HCT116 (cell line): ENCODE measurements around the gene NFIC. TPM values are rescaled to one million over a fixed set of nuclear protein-coding genes. Genes with fewer than 3 reads are reported as not detected.

Source experiments
- ATAC-seq: fragments of 200-7000 bp; cut with Tn5 transposase; 2 replicates; pipeline ENCODE4 v1.9.1; 2020; ENCODE audit warnings: mild to moderate bottlenecking, moderate library complexity
- BruUV-seq: library from RNA; stranded (reverse); fragments of 400-500 nt; replicated peaks from 2 replicates; lab custom pipeline; 2021; lab: Mats Ljungman, UMichigan
- CTCF ChIA-PET: fragments of 300-600 bp; sonication (Branson Sonifier 250); formaldehyde crosslinking; loops from one replicate; lab custom pipeline; 2021; ENCODE audit warnings: antibody characterized with exemption; lab: Charles Lee
- POLR2A ChIA-PET: fragments of 300-600, 350-600 bp; sonication (Branson Sonifier 250); formaldehyde crosslinking; loops from one replicate; lab custom pipeline; 2021; ENCODE audit warnings: antibody characterized with exemption; lab: Charles Lee
- RAD21 ChIA-PET, 2 experiments: fragments of 300-600 bp; sonication (Branson Sonifier 250); formaldehyde crosslinking; loops; one replicate each; lab custom pipeline; 2023; ENCODE audit warnings: low total read pairs in 2 of 2; ENCODE audit not compliant: uncharacterized antibody in 2 of 2, unreplicated experiment in 2 of 2, low non-redundant PET in 1 of 2; lab: Charles Lee
- DNase-seq: peaks from one replicate; pipeline ENCODE4 v3.0.0-alpha.2; 2010; ENCODE audit warnings: low read depth, low spot score
- H2AFZ ChIP-seq: fragments of 200-600 bp; shearing (Covaris generic), sonication (generic); 2 replicates; pipeline ENCODE4 v1.6.1; 2017; ENCODE audit warnings: low read depth, mixed run types, mixed read lengths, antibody characterized with exemption, low read length; ENCODE audit not compliant: poor library complexity, severe bottlenecking
- H3K27ac ChIP-seq: 2 replicates; pipeline ENCODE4 v1.5.1; 2012; ENCODE audit warnings: low read depth, low read length
- H3K27me3 ChIP-seq: fragments of 200-600 bp; sonication (generic); 2 replicates; pipeline ENCODE4 v1.6.1; 2016; ENCODE audit warnings: mixed run types, low read length, mixed read lengths; ENCODE audit not compliant: insufficient read depth
- H3K36me3 ChIP-seq, 2 experiments: fragments of 200-500 bp in 1 of 2; fragments of 200-600 bp in 1 of 2; sonication (Bioruptor generic) in 1 of 2; sonication (generic) in 1 of 2; 2 replicates each; pipeline versions ENCODE4 v1.5.1 to v1.6.1; 2014 to 2016; ENCODE audit warnings: low read length in 2 of 2, inconsistent platforms in 1 of 2, mixed read lengths in 1 of 2, mixed run types in 1 of 2; ENCODE audit not compliant: insufficient read depth in 2 of 2, control insufficient read depth in 1 of 2
- H3K4me1 ChIP-seq, 2 experiments: fragments of 200-600 bp in 1 of 2; sonication (generic) in 1 of 2; 2 replicates each; pipeline versions ENCODE4 v1.5.1 to v1.6.1; 2012 to 2017; ENCODE audit warnings: low read length in 2 of 2, inconsistent platforms in 1 of 2, mild to moderate bottlenecking in 1 of 2, mixed read lengths in 1 of 2, mixed run types in 1 of 2, moderate library complexity in 1 of 2; ENCODE audit not compliant: insufficient read depth in 2 of 2, control insufficient read depth in 1 of 2
- H3K4me2 ChIP-seq: fragments of 200-600 bp; sonication (generic); 2 replicates; pipeline ENCODE4 v1.6.1; 2017; ENCODE audit warnings: mixed run types, low read length, mixed read lengths
- H3K4me3 ChIP-seq, 2 experiments: fragments of 200-600 bp in 1 of 2; sonication (generic) in 1 of 2; replicated peaks in 1 of 2; 2 replicates each; pipeline ENCODE4 v1.5.1; 2011 to 2016; ENCODE audit warnings: low read length in 2 of 2, control low read depth in 1 of 2, low read depth in 1 of 2, mild to moderate bottlenecking in 1 of 2, mixed read lengths in 1 of 2, mixed run types in 1 of 2
- H3K79me2 ChIP-seq: fragments of 200-600 bp; sonication (generic); 2 replicates; pipeline ENCODE4 v1.6.1; 2017; ENCODE audit warnings: mild to moderate bottlenecking, mixed run types, low read length, moderate library complexity, mixed read lengths; ENCODE audit not compliant: insufficient read depth
- H3K9ac ChIP-seq: fragments of 200-600 bp; sonication (generic); 2 replicates; pipeline ENCODE4 v1.6.1; 2016; ENCODE audit warnings: low read length, mixed read lengths
- H3K9me2 ChIP-seq: fragments of 200-600 bp; sonication (generic), shearing (Covaris generic); 2 replicates; pipeline ENCODE4 v1.6.1; 2017; ENCODE audit warnings: mixed run types, mild to moderate bottlenecking, moderate library complexity; ENCODE audit not compliant: insufficient read depth
- H3K9me3 ChIP-seq, 2 experiments: fragments of 200-500 bp in 1 of 2; fragments of 200-600 bp in 1 of 2; sonication (Bioruptor generic) in 1 of 2; sonication (generic) in 1 of 2; 2 replicates each; pipeline ENCODE4 v1.6.1; 2014 to 2017; ENCODE audit warnings: low read length in 2 of 2, mixed read lengths in 2 of 2, inconsistent platforms in 1 of 2, low read depth in 1 of 2, mild to moderate bottlenecking in 1 of 2, mixed run types in 1 of 2, moderate library complexity in 1 of 2; ENCODE audit not compliant: control insufficient read depth in 1 of 2, insufficient read depth in 1 of 2
- H4K20me1 ChIP-seq: fragments of 200-600 bp; sonication (generic), shearing (Covaris generic); 2 replicates; pipeline ENCODE4 v1.6.1; 2017; ENCODE audit warnings: mixed run types, mild to moderate bottlenecking, moderate library complexity; ENCODE audit not compliant: insufficient read depth
- CBX3 ChIP-seq: IDR thresholded peaks from 2 replicates; pipeline ENCODE4 v1.6.1; 2012; ENCODE audit warnings: low read depth
- CEBPB ChIP-seq: IDR thresholded peaks from 2 replicates; pipeline ENCODE4 v1.6.1; 2012; ENCODE audit warnings: low read depth
- CTCF ChIP-seq, 3 experiments: fragments of 200-600 bp in 1 of 3; sonication (generic) in 1 of 3; IDR thresholded peaks in 2 of 3; conservative IDR thresholded peaks in 1 of 3; 2 replicates each; pipeline ENCODE4 v1.5.1; 2012 to 2017; ENCODE audit warnings: low read depth in 2 of 3, low read length in 2 of 3, antibody characterized with exemption in 1 of 3, borderline replicate concordance in 1 of 3, control low read depth in 1 of 3, mild to moderate bottlenecking in 1 of 3, mixed read lengths in 1 of 3, mixed run types in 1 of 3, moderate library complexity in 1 of 3; ENCODE audit not compliant: insufficient read depth in 1 of 3
- EGR1 ChIP-seq: IDR thresholded peaks from 2 replicates; pipeline ENCODE4 v1.6.1; 2012; ENCODE audit warnings: low read depth
- FOSL1 ChIP-seq: IDR thresholded peaks from 2 replicates; pipeline ENCODE4 v1.6.1; 2012; ENCODE audit warnings: low read depth
- JUND ChIP-seq: IDR thresholded peaks from 2 replicates; pipeline ENCODE4 v1.6.1; 2012
- POLR2A ChIP-seq: IDR thresholded peaks from 2 replicates; pipeline ENCODE4 v1.7.0; 2011; ENCODE audit warnings: borderline replicate concordance; ENCODE audit not compliant: insufficient read depth, insufficient read length; ENCODE audit errors: extremely low read depth
- POLR2AphosphoS5 ChIP-seq: IDR thresholded peaks from 2 replicates; pipeline ENCODE4 v1.6.1; 2011; ENCODE audit warnings: mild to moderate bottlenecking, low read depth, low read length, moderate library complexity
- REST ChIP-seq: IDR thresholded peaks from 2 replicates; pipeline ENCODE4 v1.6.1; 2012; ENCODE audit warnings: low read depth
- ZFX ChIP-seq: fragments of 450-650 bp; IDR thresholded peaks from 2 replicates; pipeline ENCODE4 v1.6.1; 2017
- ZNF274 ChIP-seq: fragments of 200-500 bp; sonication (Bioruptor generic); IDR thresholded peaks from 2 replicates; pipeline ENCODE4 v1.6.1; 2014; ENCODE audit warnings: mild to moderate bottlenecking, low read depth, low read length, inconsistent platforms
- intact Hi-C: fragments of 100-400 bp; cut with micrococcal nuclease; formaldehyde crosslinking; loops from 2 replicates; pipeline ENCODE4 v1.10.0; 2022
- total RNA-seq: library from RNA; stranded (reverse); gene quantifications from one replicate; pipeline ENCODE4 v1.2.1, GENCODE V29; 2021; ENCODE audit not compliant: unreplicated experiment

The NFIC gene
- total RNA-seq, 1 experiment from 2014 or later: 116 TPM

GRCh38 chr19:3441986-3442329 lies 75.6 kb downstream of the NFIC start:
- CTCF ChIA-PET: interaction anchor here (1.0 kb wide), 1 partner anchor 12 kb away, joined by 6 read pairs; no protein-coding TSS in a partner anchor
- Histone ChIP-seq H4K20me1 (no peaks in the 10 kb centered on the region), H3K4me3 (no peak overlapping the region), H3K4me2 (no peak overlapping the region), H3K36me3 (peaks cover 10 to 41% of the 10 kb centered on the region in 2 experiments; a peak in 3 of 4 replicates), H3K9me3 (no peaks in the 10 kb centered on the region), H3K27me3 (no peaks in the 10 kb centered on the region), H3K4me1 (peaks cover 0 to 4% of the 10 kb centered on the region in 2 experiments; a peak in 1 of 4 replicates), H3K27ac (no peak overlapping the region), H3K9ac (no peak overlapping the region), H2AFZ (no peak overlapping the region), H3K9me2 (no peaks in the 10 kb centered on the region), H3K79me2 (peaks cover 51% of the 10 kb centered on the region)
- BruUV-seq: no TSS peak
- TF ChIP-seq POLR2A: no peak
- TF ChIP-seq ZFX: no peak
- TF ChIP-seq EGR1: no peak
- no peak for TF ChIP-seq CEBPB
- no peak for DNase-seq
- POLR2A ChIA-PET: no interaction called here
- RAD21 ChIA-PET: interaction anchor here in 1 of 2 experiments (0.6 kb wide), 1 partner anchor 137 kb away, joined by 5 read pairs; no protein-coding TSS in a partner anchor
- ATAC-seq: no peak
- intact Hi-C loops: no loop called here

GRCh38 chr19:3442487-3443071 lies 76.2 kb downstream of the NFIC start:
- RAD21 ChIA-PET: no interaction called here
- Histone ChIP-seq H3K79me2 (peaks cover 55% of the 10 kb centered on the region), H3K27ac (no peak overlapping the region), H3K9ac (no peak overlapping the region), H3K9me2 (no peaks in the 10 kb centered on the region), H3K4me3 (no peak overlapping the region), H3K27me3 (no peaks in the 10 kb centered on the region), H3K4me2 (no peak overlapping the region), H3K36me3 (peaks cover 10 to 36% of the 10 kb centered on the region in 2 experiments; a peak in 3 of 4 replicates), H4K20me1 (no peaks in the 10 kb centered on the region), H3K4me1 (peaks cover 0 to 4% of the 10 kb centered on the region in 2 experiments; a peak in 1 of 4 replicates), H2AFZ (no peak overlapping the region), H3K9me3 (no peaks in the 10 kb centered on the region)
- no TSS peak for BruUV-seq
- ATAC-seq (no peak), DNase-seq (no peak)
- POLR2A ChIA-PET: no interaction called here
- CTCF ChIA-PET: interaction anchor here (1.0 kb wide), 1 partner anchor 13 kb away, joined by 6 read pairs; no protein-coding TSS in a partner anchor
- intact Hi-C loops: no loop called here
- TF ChIP-seq JUND: no peak
- no peak for TF ChIP-seq ZNF274
- no peak for TF ChIP-seq ZFX
- no peak for TF ChIP-seq EGR1
- TF ChIP-seq REST: no peak
- no peak for TF ChIP-seq CBX3
- TF ChIP-seq FOSL1: no peak
- TF ChIP-seq CTCF (IDR thresholded peaks at IDR 0.05 in 2 of 3, conservative IDR thresholded peaks at IDR 0.05 in 1 of 3; ENCODE audit: borderline replicate concordance in 1 of 3, insufficient read depth in 1 of 3, low read depth in 2 of 3, low read length in 2 of 3): no peak
- TF ChIP-seq POLR2AphosphoS5: no peak
